Lower lobe of right lung (tissue), 2 donors: ENCODE data around the gene TPK1. TPM values are rescaled to one million over a fixed set of nuclear protein-coding genes. Genes with fewer than 3 reads are reported as not detected.
"Not testable (repeated sequence)": the region's sequence is repeated elsewhere in the genome, so short reads cannot be mapped to it uniquely, and the experiment has no call there.

ENCODE experiments used
- ATAC-seq, 2 donors: fragments of 200-7000 bp; cut with Tn5 transposase; one replicate each; pipeline ENCODE4 v1.9.1; 2020 to 2022; ENCODE audit warnings: mild to moderate bottlenecking in 2 of 2, moderate library complexity in 2 of 2
- DNase-seq: peaks from one replicate; pipeline ENCODE4 v3.0.0-alpha.2; 2020
- H3K27ac ChIP-seq: fragments of 200-600 bp; one replicate; pipeline ENCODE4 v1.8.0; 2022
- H3K27me3 ChIP-seq: fragments of 200-600 bp; one replicate; pipeline ENCODE4 v1.8.0; 2022; ENCODE audit warnings: low read depth
- H3K36me3 ChIP-seq: fragments of 200-600 bp; one replicate; pipeline ENCODE4 v1.8.0; 2022; ENCODE audit warnings: mild to moderate bottlenecking
- H3K4me1 ChIP-seq: fragments of 200-600 bp; one replicate; pipeline ENCODE4 v1.8.0; 2022
- H3K4me3 ChIP-seq: fragments of 200-600 bp; one replicate; pipeline ENCODE4 v1.8.0; 2022; ENCODE audit warnings: mild to moderate bottlenecking
- H3K9me3 ChIP-seq: fragments of 200-600 bp; one replicate; pipeline ENCODE4 v1.8.0; 2022
- CTCF ChIP-seq: fragments of 200-600 bp; IDR thresholded peaks from one replicate; pipeline ENCODE4 v1.8.0; 2022; ENCODE audit warnings: antibody characterized with exemption, mild to moderate bottlenecking
- intact Hi-C: fragments of 100-400 bp; cut with DNase I; formaldehyde crosslinking; loops from one replicate; pipeline ENCODE4 v1.11.0; 2022
- total RNA-seq: library from RNA; stranded (reverse); fragmentation: NEBNext Ultra II Directional; extraction: Animal tissue kit (Norgen Biotek cat#: 25700); gene quantifications from one replicate; pipeline ENCODE4 v1.2.1, GENCODE V29; 2021
- donor health status: DM: no; HTN: yes; CAD: no; lungs with severe emphysema.

Gene TPK1
- total RNA-seq, 1 donor from 2014 or later: 9.0 TPM

GRCh38 chr7:144731661-144732351 is 104.0 kb downstream of the TPK1 start:
- TF ChIP-seq CTCF: no peak
- intact Hi-C loops: no loop called here

GRCh38 chr7:144730224-144730623 is 105.6 kb downstream of the TPK1 start:
- TF ChIP-seq CTCF: no peak
- no peaks in the 10 kb centered on the region for H3K9me3 ChIP-seq
- no peak overlapping the region for H3K27ac ChIP-seq
- no peak for ATAC-seq
- no peaks in the 10 kb centered on the region for H3K27me3 ChIP-seq
- no peaks in the 10 kb centered on the region for H3K36me3 ChIP-seq
- H3K4me1 ChIP-seq: no peaks in the 10 kb centered on the region
- no peak overlapping the region for H3K4me3 ChIP-seq
- DNase-seq: no peak
- intact Hi-C loops: no loop called here

More at GRCh38 chr7:144731661-144732351, 104.0 kb downstream of the TPK1 start:
- Histone ChIP-seq H3K4me3 (no peak overlapping the region), H3K27ac (no peak overlapping the region), H3K9me3 (no peaks in the 10 kb centered on the region), H3K27me3 (no peaks in the 10 kb centered on the region), H3K36me3 (no peaks in the 10 kb centered on the region), H3K4me1 (no peaks in the 10 kb centered on the region)
- DNase-seq: no peak
- no peak for ATAC-seq

GRCh38 chr7:144729226-144729625 is 106.6 kb downstream of the TPK1 start:
- no peak overlapping the region for H3K4me3 ChIP-seq
- H3K9me3 ChIP-seq: no peaks in the 10 kb centered on the region
- no peak for TF ChIP-seq CTCF
- intact Hi-C loops: no loop called here
- H3K4me1 ChIP-seq: no peaks in the 10 kb centered on the region
- DNase-seq (no peak), ATAC-seq (no peak)
- H3K27me3 ChIP-seq: no peaks in the 10 kb centered on the region
- no peaks in the 10 kb centered on the region for H3K36me3 ChIP-seq
- H3K27ac ChIP-seq: no peak overlapping the region

GRCh38 chr7:144728551-144728950 is 107.3 kb downstream of the TPK1 start:
- no peak overlapping the region for H3K27ac ChIP-seq
- H3K9me3 ChIP-seq: no peaks in the 10 kb centered on the region
- TF ChIP-seq CTCF: no peak
- no peaks in the 10 kb centered on the region for H3K4me1 ChIP-seq
- H3K27me3 ChIP-seq: no peaks in the 10 kb centered on the region
- no peak overlapping the region for H3K4me3 ChIP-seq
- intact Hi-C loops: no loop called here
- no peak for ATAC-seq
- no peaks in the 10 kb centered on the region for H3K36me3 ChIP-seq
- no peak for DNase-seq

GRCh38 chr7:144726840-144727239 is 109.0 kb downstream of the TPK1 start:
- ATAC-seq, H3K9me3 ChIP-seq, H3K27ac ChIP-seq, H3K4me3 ChIP-seq, H3K36me3 ChIP-seq, intact Hi-C loops, DNase-seq, H3K4me1 ChIP-seq, H3K27me3 ChIP-seq: not testable (repeated sequence)

GRCh38 chr7:144725070-144725469 is 110.8 kb downstream of the TPK1 start:
- Histone ChIP-seq H3K9me3 (no peaks in the 10 kb centered on the region), H3K4me3 (no peak overlapping the region), H3K27me3 (no peaks in the 10 kb centered on the region), H3K4me1 (no peaks in the 10 kb centered on the region), H3K36me3 (no peaks in the 10 kb centered on the region), H3K27ac (no peak overlapping the region)
- DNase-seq (no peak), ATAC-seq (no peak)
- intact Hi-C loops: no loop called here
- no peak for TF ChIP-seq CTCF
